T-cell (primary cell): ENCODE measurements around the gene SAG. TPM values are rescaled to one million over a fixed set of nuclear protein-coding genes. Genes with fewer than 3 reads are reported as not detected.

ENCODE experiments used
- ATAC-seq, 4 experiments: fragments of 200-7000 bp in 3 of 4; fragments of 150-1000 bp in 1 of 4; cut with Tn5 transposase; replicated peaks in 1 of 4; 1 replicate in 3 of 4; 2 replicates in 1 of 4; pipeline ENCODE4 v1.10.0; 2021; ENCODE audit warnings: moderate library complexity in 3 of 4, mild to moderate bottlenecking in 2 of 4, moderate number of reproducible peaks in 1 of 4
- CTCF ChIA-PET, 2 donors: fragments of 300-600 bp; sonication (Branson Sonifier 250); formaldehyde crosslinking; loops; one replicate each; lab custom pipeline; 2022; ENCODE audit warnings: antibody characterized with exemption in 2 of 2; lab: Charles Lee
- POLR2A ChIA-PET, 2 donors: fragments of 300-600 bp; sonication (Branson Sonifier 250); formaldehyde crosslinking; loops; one replicate each; lab custom pipeline; 2022; ENCODE audit warnings: antibody characterized with exemption in 2 of 2; lab: Charles Lee
- DNase-seq, 35 experiments: peaks; one replicate each; pipeline versions ENCODE4 v3.0.0 to v3.0.0-alpha.2; 2013 to 2023
- H3K27ac ChIP-seq: one replicate; pipeline ENCODE4 v1.5.1; 2013; ENCODE audit warnings: low read length
- H3K27me3 ChIP-seq, 2 experiments: replicated peaks in 1 of 2; 1 replicate in 1 of 2; 2 replicates in 1 of 2; pipeline versions ENCODE4 v1.6.1 to v1.7.0; 2013; ENCODE audit warnings: low read length in 1 of 2, mixed read lengths in 1 of 2; ENCODE audit not compliant: control insufficient read depth in 2 of 2, insufficient read depth in 2 of 2; ENCODE audit errors: extremely low read depth in 1 of 2
- H3K36me3 ChIP-seq, 2 donors: 1 replicate in 1 of 2; 2 replicates in 1 of 2; pipeline versions ENCODE4 v1.6.1 to v1.7.0; 2013; ENCODE audit warnings: low read length in 1 of 2; ENCODE audit not compliant: control insufficient read depth in 2 of 2, insufficient read depth in 1 of 2; ENCODE audit errors: extremely low read depth in 1 of 2
- H3K4me1 ChIP-seq, 2 experiments: 1 replicate in 1 of 2; 2 replicates in 1 of 2; pipeline versions ENCODE4 v1.6.1 to v1.7.0; 2013; ENCODE audit warnings: low read length in 2 of 2, mixed read lengths in 1 of 2; ENCODE audit not compliant: insufficient read depth in 2 of 2, control insufficient read depth in 1 of 2; ENCODE audit errors: extremely low read depth in 1 of 2
- H3K4me3 ChIP-seq, 2 donors: 1 replicate in 1 of 2; 2 replicates in 1 of 2; pipeline versions ENCODE4 v1.5.1 to v1.7.0; 2013; ENCODE audit warnings: mild to moderate bottlenecking in 2 of 2, low read length in 1 of 2, moderate library complexity in 1 of 2; ENCODE audit not compliant: control insufficient read depth in 1 of 2; ENCODE audit errors: extremely low read depth in 1 of 2
- H3K9me3 ChIP-seq: 2 replicates; pipeline ENCODE4 v1.7.0; 2013
- H3K27ac Mint-ChIP-seq, 2 donors: one replicate each; pipeline ENCODE4 v1.8.0; 2020 to 2021; ENCODE audit warnings: mild to moderate bottlenecking in 2 of 2, mixed read lengths in 2 of 2
- H3K27me3 Mint-ChIP-seq, 2 donors: one replicate each; pipeline ENCODE4 v1.8.0; 2021 to 2022; ENCODE audit warnings: mixed read lengths in 2 of 2
- H3K36me3 Mint-ChIP-seq: one replicate; pipeline ENCODE4 v1.8.0; 2021; ENCODE audit warnings: mixed read lengths
- H3K4me1 Mint-ChIP-seq, 3 donors: one replicate each; pipeline ENCODE4 v1.8.0; 2020 to 2022; ENCODE audit warnings: mixed read lengths in 3 of 3, mild to moderate bottlenecking in 1 of 3
- H3K4me3 Mint-ChIP-seq, 3 donors: one replicate each; pipeline ENCODE4 v1.8.0; 2020 to 2022; ENCODE audit warnings: mild to moderate bottlenecking in 3 of 3, mixed read lengths in 3 of 3, moderate library complexity in 3 of 3
- H3K9me3 Mint-ChIP-seq, 3 donors: one replicate each; pipeline ENCODE4 v1.8.0; 2020 to 2022; ENCODE audit warnings: mixed read lengths in 3 of 3
- WGBS: methylation state at CpG from one replicate; pipeline ENCODE4 v1.1.5; 2013; ENCODE audit warnings: missing lambda C conversion rate; ENCODE audit not compliant: insufficient coverage; 5-methylcytosine and 5-hydroxymethylcytosine counted together
- total RNA-seq, 35 experiments: library from RNA in 6 of 35; stranded (reverse) in 6 of 35; fragments of 120-200 nt in 1 of 35; gene quantifications; one replicate each; pipeline versions ENCODE4 v1.2.1 to v1.2.4 and lab custom pipeline; 2013 to 2026

The SAG gene
- total RNA-seq, 5 donors from 2014 or later (not counting 1 experiment from before 2014, with no cell fraction given) = 0.03 to 0.37 TPM; not detected in 3

- Mint-ChIP-seq H3K27me3 (no peaks in the 10 kb centered on the region), H3K4me1 (peaks cover 50 to 63% (median 55%) of the 10 kb centered on the region in 3 donors)
- CTCF ChIA-PET = no interaction called here
Observed at GRCh38 chr2:233351423-233351822, 43.8 kb downstream of the SAG start.

GRCh38 chr2:233352141-233352842, 44.7 kb downstream of the SAG start:
- Mint-ChIP-seq H3K27me3 (no peaks in the 10 kb centered on the region), H3K4me3 (peak overlapping the region; percentile 25 to 90 (median 47)), H3K27ac (peak overlapping the region in 1 of 2 donors; percentile 46), H3K4me1 (peaks cover 59 to 71% (median 63%) of the 10 kb centered on the region in 3 donors), H3K9me3 (no peaks in the 10 kb centered on the region), H3K36me3 (peaks cover 7% of the 10 kb centered on the region)
- Histone ChIP-seq H3K27ac (no peak overlapping the region), H3K36me3 (no peaks in the 10 kb centered on the region), H3K4me1 (peaks cover 23 to 42% of the 10 kb centered on the region in 2 experiments), H3K4me3 (no peak overlapping the region), H3K9me3 (no peaks in the 10 kb centered on the region), H3K27me3 (peaks cover 0 to 5% of the 10 kb centered on the region in 2 experiments)
- WGBS = 93% methylated on average over 19 of the region's 25 CpGs
- no peak for ATAC-seq
- ChIA-PET POLR2A (no interaction called here), CTCF (no interaction called here)
- no peak for DNase-seq

More at GRCh38 chr2:233351423-233351822, 43.8 kb downstream of the SAG start:
- DNase-seq = no peak
- ATAC-seq = no peak
- no peak overlapping the region for H3K4me3 ChIP-seq
- Mint-ChIP-seq H3K9me3 (no peaks in the 10 kb centered on the region), H3K27ac (no peak overlapping the region), H3K36me3 (peaks cover 7% of the 10 kb centered on the region), H3K4me3 (no peak overlapping the region)
- peaks cover 0 to 5% of the 10 kb centered on the region in 2 experiments for H3K27me3 ChIP-seq
- H3K27ac ChIP-seq = no peak overlapping the region
- H3K36me3 ChIP-seq = no peaks in the 10 kb centered on the region
- POLR2A ChIA-PET = no interaction called here
- H3K4me1 ChIP-seq = peaks cover 15 to 37% of the 10 kb centered on the region in 2 experiments
- no peaks in the 10 kb centered on the region for H3K9me3 ChIP-seq
- WGBS = 87% methylated on average over 3 of the region's 7 CpGs

- Histone ChIP-seq H3K27ac (peak overlapping the region; percentile 59), H3K4me1 (peaks cover 28 to 46% of the 10 kb centered on the region in 2 experiments)
- no peaks in the 10 kb centered on the region for H3K9me3 Mint-ChIP-seq
Observed at GRCh38 chr2:233353101-233353768, 45.6 kb downstream of the SAG start.

GRCh38 chr2:233353769-233354499, 46.3 kb downstream of the SAG start, which contains the start of gene DGKD:
DGKD (plus strand) TSS chr2:233354494; CDS start chr2:233354519, 25 bp downstream.
- peak within 1 kb of the TSS; percentile 79 to 83 for H3K4me3 ChIP-seq
- H3K9me3 Mint-ChIP-seq = no peaks in the 10 kb centered on the region
- WGBS = 5% methylated on average over 48 of the region's 56 CpGs
- H3K27ac Mint-ChIP-seq = peak within 1 kb of the TSS; percentile 95 to 96
- H3K4me1 Mint-ChIP-seq = peaks cover 71 to 79% (median 79%) of the 10 kb centered on the region in 3 donors
- ATAC-seq (peak; percentile 80 to 94 (median 86)), DNase-seq (peak; percentile 38 to 87 (median 67))
- CTCF ChIA-PET = interaction anchor here (0.6 to 1.6 kb wide), 8 partner anchors 9 to 90 kb away, joined by 3 to 6 read pairs (median 4); no protein-coding TSS in a partner anchor
- peak within 1 kb of the TSS; percentile 59 for H3K27ac ChIP-seq
- H3K36me3 Mint-ChIP-seq = peaks cover 13% of the 10 kb centered on the region
- H3K27me3 ChIP-seq = peaks cover 0 to 2% of the 10 kb centered on the region in 2 experiments
- POLR2A ChIA-PET = no interaction called here
- peak within 1 kb of the TSS; percentile 88 to 92 (median 90) for H3K4me3 Mint-ChIP-seq
- H3K27me3 Mint-ChIP-seq = no peaks in the 10 kb centered on the region
- peaks cover 28 to 42% of the 10 kb centered on the region in 2 experiments for H3K4me1 ChIP-seq
- no peaks in the 10 kb centered on the region for H3K9me3 ChIP-seq
- no peaks in the 10 kb centered on the region for H3K36me3 ChIP-seq

More at GRCh38 chr2:233353101-233353768, 45.6 kb downstream of the SAG start:
- ChIA-PET CTCF (interaction anchor here (0.6 to 1.6 kb wide), 6 partner anchors 10 to 83 kb away, joined by 3 to 6 read pairs (median 5); no protein-coding TSS in a partner anchor), POLR2A (no interaction called here)
- H3K4me3 Mint-ChIP-seq = peak overlapping the region; percentile 83 to 90 (median 88)
- WGBS = 83% methylated on average over 22 of the region's 22 CpGs
- ATAC-seq (no peak), DNase-seq (no peak)
- Histone ChIP-seq H3K9me3 (no peaks in the 10 kb centered on the region), H3K27me3 (peaks cover 0 to 5% of the 10 kb centered on the region in 2 experiments), H3K4me3 (peak overlapping the region; percentile 54 to 79), H3K36me3 (no peaks in the 10 kb centered on the region)
- H3K27ac Mint-ChIP-seq = peak overlapping the region; percentile 95 to 96
- peaks cover 7% of the 10 kb centered on the region for H3K36me3 Mint-ChIP-seq
- no peaks in the 10 kb centered on the region for H3K27me3 Mint-ChIP-seq
- peaks cover 68 to 77% (median 73%) of the 10 kb centered on the region in 3 donors for H3K4me1 Mint-ChIP-seq

GRCh38 chr2:233354500-233354924, 46.9 kb downstream of the SAG start:
- Histone ChIP-seq H3K36me3 (no peaks in the 10 kb centered on the region), H3K4me3 (peak overlapping the region; percentile 78 to 83), H3K4me1 (peaks cover 30 to 36% of the 10 kb centered on the region in 2 experiments), H3K27ac (no peak overlapping the region), H3K27me3 (no peaks in the 10 kb centered on the region), H3K9me3 (no peaks in the 10 kb centered on the region)
- no peak overlapping the region for H3K27ac Mint-ChIP-seq
- under 1% methylated on average over 77 of the region's 77 CpGs for WGBS
- ATAC-seq = peak in 3 of 4 experiments; percentile 24 to 29 (median 26)
- peaks cover 14% of the 10 kb centered on the region for H3K36me3 Mint-ChIP-seq
- DNase-seq = peak in 1 of 35 experiments; percentile 58
- H3K4me3 Mint-ChIP-seq = peak overlapping the region in 2 of 3 donors; percentile 45 to 90
- no peaks in the 10 kb centered on the region for H3K27me3 Mint-ChIP-seq
- peaks cover 71 to 79% (median 79%) of the 10 kb centered on the region in 3 donors for H3K4me1 Mint-ChIP-seq
- ChIA-PET CTCF (interaction anchor here (0.5 to 1.6 kb wide), 5 partner anchors 8 to 89 kb away, joined by 3 to 5 read pairs (median 4); no protein-coding TSS in a partner anchor), POLR2A (no interaction called here)
- no peaks in the 10 kb centered on the region for H3K9me3 Mint-ChIP-seq
